ENCODE measurements around the gene LRCH1. TPM values are rescaled to one million over a fixed set of nuclear protein-coding genes. Genes with fewer than 3 reads are reported as not detected.

LRCH1 gene
- total RNA-seq, 1 experiment from 2014 or later, result 27.0 TPM

DNA sequence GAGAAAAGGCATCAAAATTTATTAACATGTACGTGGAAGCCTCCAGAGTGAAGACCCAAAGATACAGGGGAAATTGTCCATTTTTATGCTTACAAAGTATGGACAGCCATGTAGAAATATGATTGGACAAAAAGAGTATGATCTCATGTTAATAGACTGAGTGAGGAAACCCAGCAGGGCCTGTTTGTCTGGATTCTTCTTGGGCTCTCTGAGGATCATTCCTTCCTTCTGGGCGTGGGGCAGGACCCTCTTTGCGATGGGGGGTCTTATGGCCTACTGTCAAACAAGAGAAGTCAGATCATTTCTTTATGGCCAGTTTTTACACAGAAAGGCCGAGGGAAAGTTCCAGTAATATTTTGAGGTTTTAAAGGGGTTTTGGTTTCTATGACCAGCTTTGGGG is 133.2 kb downstream of the LRCH1 start:
- DNase-seq, result peak; percentile 57 to 62
- TF ChIP-seq, protein P1, sequence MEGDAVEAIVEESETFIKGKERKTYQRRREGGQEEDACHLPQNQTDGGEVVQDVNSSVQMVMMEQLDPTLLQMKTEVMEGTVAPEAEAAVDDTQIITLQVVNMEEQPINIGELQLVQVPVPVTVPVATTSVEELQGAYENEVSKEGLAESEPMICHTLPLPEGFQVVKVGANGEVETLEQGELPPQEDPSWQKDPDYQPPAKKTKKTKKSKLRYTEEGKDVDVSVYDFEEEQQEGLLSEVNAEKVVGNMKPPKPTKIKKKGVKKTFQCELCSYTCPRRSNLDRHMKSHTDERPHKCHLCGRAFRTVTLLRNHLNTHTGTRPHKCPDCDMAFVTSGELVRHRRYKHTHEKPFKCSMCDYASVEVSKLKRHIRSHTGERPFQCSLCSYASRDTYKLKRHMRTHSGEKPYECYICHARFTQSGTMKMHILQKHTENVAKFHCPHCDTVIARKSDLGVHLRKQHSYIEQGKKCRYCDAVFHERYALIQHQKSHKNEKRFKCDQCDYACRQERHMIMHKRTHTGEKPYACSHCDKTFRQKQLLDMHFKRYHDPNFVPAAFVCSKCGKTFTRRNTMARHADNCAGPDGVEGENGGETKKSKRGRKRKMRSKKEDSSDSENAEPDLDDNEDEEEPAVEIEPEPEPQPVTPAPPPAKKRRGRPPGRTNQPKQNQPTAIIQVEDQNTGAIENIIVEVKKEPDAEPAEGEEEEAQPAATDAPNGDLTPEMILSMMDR (IDR thresholded peaks at IDR 0.05; ENCODE audit: insufficient read depth in 1 of 2, low read depth in 1 of 2, low read length in 1 of 2, severe bottlenecking in 1 of 2, unreplicated experiment in 1 of 2), result no peak
- H3K27me3 ChIP-seq (replicated peaks; ENCODE audit: control insufficient read depth, insufficient read depth, low read length), result no peaks in the 10 kb centered on the region
- POLR2A ChIA-PET, result interaction anchor here (0.6 kb wide), 1 partner anchor 131 kb away, joined by 5 read pairs; no protein-coding TSS in a partner anchor
- no peaks in the 10 kb centered on the region for H3K27me3 Mint-ChIP-seq (ENCODE audit: insufficient read depth, unreplicated experiment)
- no peak overlapping the region for H3K4me3 ChIP-seq (ENCODE audit: low read depth, low read length)
- peak overlapping the region; percentile 54 for H3K4me3 Mint-ChIP-seq (ENCODE audit: unreplicated experiment)
- peaks cover 40% of the 10 kb centered on the region for H3K4me1 Mint-ChIP-seq (ENCODE audit: low read depth, unreplicated experiment)
- intact Hi-C loops (cut with micrococcal nuclease; ENCODE audit: unreplicated experiment), result no loop called here
- H3K4me1 ChIP-seq, result peaks cover 81% of the 10 kb centered on the region
- CTCF ChIA-PET, result no interaction called here
- H3K36me3 ChIP-seq (ENCODE audit: control insufficient read depth, insufficient read depth, low read length), result no peaks in the 10 kb centered on the region
- no peaks in the 10 kb centered on the region for H3K9me3 ChIP-seq
- H3K9me3 Mint-ChIP-seq (ENCODE audit: unreplicated experiment), result no peaks in the 10 kb centered on the region
- peak overlapping the region; percentile 92 for H3K27ac Mint-ChIP-seq (ENCODE audit: unreplicated experiment)
- BruUV-seq (replicated peaks), result no TSS peak
- peaks cover 29% of the 10 kb centered on the region for H3K36me3 Mint-ChIP-seq (ENCODE audit: insufficient read depth, unreplicated experiment)

DNA sequence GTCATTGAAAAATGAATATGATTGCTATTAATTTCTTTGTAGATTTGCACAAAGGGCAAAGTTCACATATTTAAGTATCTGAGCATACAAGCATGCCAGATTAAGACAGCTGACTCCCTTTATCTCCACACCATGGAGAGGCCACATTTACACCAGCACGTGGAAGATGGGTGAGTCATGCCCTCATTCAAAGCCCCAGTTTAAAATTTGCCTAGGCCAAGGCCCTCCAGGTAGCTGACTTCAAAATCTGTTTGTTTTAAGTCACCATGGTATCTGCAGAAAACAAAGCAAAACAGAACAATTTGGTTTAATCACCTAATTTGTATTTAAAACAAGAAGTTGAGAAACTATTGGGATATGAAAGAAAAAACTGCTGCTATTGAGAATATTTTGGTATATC is 134.8 kb downstream of the LRCH1 start:
- no peaks in the 10 kb centered on the region for H3K27me3 Mint-ChIP-seq (ENCODE audit: insufficient read depth, unreplicated experiment)
- no peaks in the 10 kb centered on the region for H3K9me3 Mint-ChIP-seq (ENCODE audit: unreplicated experiment)
- H3K4me1 Mint-ChIP-seq (ENCODE audit: low read depth, unreplicated experiment), result peaks cover 55% of the 10 kb centered on the region
- peak overlapping the region; percentile 92 for H3K27ac Mint-ChIP-seq (ENCODE audit: unreplicated experiment)
- CTCF ChIA-PET, result no interaction called here
- H3K36me3 Mint-ChIP-seq (ENCODE audit: insufficient read depth, unreplicated experiment), result peaks cover 39% of the 10 kb centered on the region
- Histone ChIP-seq H3K36me3 (ENCODE audit: control insufficient read depth, insufficient read depth, low read length) (no peaks in the 10 kb centered on the region), H3K4me1 (peaks cover 83% of the 10 kb centered on the region), H3K9me3 (no peaks in the 10 kb centered on the region), H3K27me3 (replicated peaks; ENCODE audit: control insufficient read depth, insufficient read depth, low read length) (no peaks in the 10 kb centered on the region), H3K4me3 (ENCODE audit: low read depth, low read length) (no peak overlapping the region)
- intact Hi-C loops (cut with micrococcal nuclease; ENCODE audit: unreplicated experiment), result no loop called here
- H3K4me3 Mint-ChIP-seq (ENCODE audit: unreplicated experiment), result peak overlapping the region; percentile 7
- TF ChIP-seq, protein P1 (IDR thresholded peaks at IDR 0.05; ENCODE audit: insufficient read depth in 1 of 2, low read depth in 1 of 2, low read length in 1 of 2, severe bottlenecking in 1 of 2, unreplicated experiment in 1 of 2), result no peak
- BruUV-seq (replicated peaks), result no TSS peak
- DNase-seq, result peak; percentile 75 to 81
- POLR2A ChIA-PET, result no interaction called here

DNA sequence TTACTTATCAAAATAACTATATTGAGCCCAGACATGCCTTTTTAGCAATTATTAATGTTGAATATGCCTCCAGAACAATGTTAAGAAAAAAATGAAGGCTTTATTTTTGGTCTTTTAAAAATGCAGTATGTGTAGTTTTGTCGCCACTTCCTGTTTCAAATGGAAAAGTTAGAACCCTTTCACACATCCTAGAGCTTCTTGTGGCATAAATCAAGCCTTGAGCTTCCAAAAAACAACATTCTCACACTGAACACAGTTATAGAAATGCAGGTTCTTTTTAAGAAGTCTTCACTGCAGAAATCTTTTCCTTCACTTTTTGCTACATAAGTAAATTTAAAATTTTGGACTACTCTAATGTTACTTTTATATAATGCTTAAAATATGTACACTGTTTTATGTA is 135.3 kb downstream of the LRCH1 start:
- POLR2A ChIA-PET, result no interaction called here
- TF ChIP-seq, protein P1 (IDR thresholded peaks at IDR 0.05; ENCODE audit: insufficient read depth in 1 of 2, low read depth in 1 of 2, low read length in 1 of 2, severe bottlenecking in 1 of 2, unreplicated experiment in 1 of 2), result no peak
- H3K4me3 Mint-ChIP-seq (ENCODE audit: unreplicated experiment), result no peak overlapping the region
- no peak for DNase-seq
- intact Hi-C loops (cut with micrococcal nuclease; ENCODE audit: unreplicated experiment), result no loop called here
- Histone ChIP-seq H3K4me3 (ENCODE audit: low read depth, low read length) (no peak overlapping the region), H3K4me1 (peaks cover 78% of the 10 kb centered on the region), H3K9me3 (no peaks in the 10 kb centered on the region), H3K27me3 (replicated peaks; ENCODE audit: control insufficient read depth, insufficient read depth, low read length) (no peaks in the 10 kb centered on the region), H3K36me3 (ENCODE audit: control insufficient read depth, insufficient read depth, low read length) (no peaks in the 10 kb centered on the region)
- no TSS peak for BruUV-seq (replicated peaks)
- no peak overlapping the region for H3K27ac Mint-ChIP-seq (ENCODE audit: unreplicated experiment)
- peaks cover 44% of the 10 kb centered on the region for H3K36me3 Mint-ChIP-seq (ENCODE audit: insufficient read depth, unreplicated experiment)
- no peaks in the 10 kb centered on the region for H3K27me3 Mint-ChIP-seq (ENCODE audit: insufficient read depth, unreplicated experiment)
- H3K9me3 Mint-ChIP-seq (ENCODE audit: unreplicated experiment), result no peaks in the 10 kb centered on the region
- CTCF ChIA-PET, result no interaction called here
- peaks cover 55% of the 10 kb centered on the region for H3K4me1 Mint-ChIP-seq (ENCODE audit: low read depth, unreplicated experiment)

Data from Caco-2 (cell line).